ENCODE data around the gene ASCC1.

DNA sequence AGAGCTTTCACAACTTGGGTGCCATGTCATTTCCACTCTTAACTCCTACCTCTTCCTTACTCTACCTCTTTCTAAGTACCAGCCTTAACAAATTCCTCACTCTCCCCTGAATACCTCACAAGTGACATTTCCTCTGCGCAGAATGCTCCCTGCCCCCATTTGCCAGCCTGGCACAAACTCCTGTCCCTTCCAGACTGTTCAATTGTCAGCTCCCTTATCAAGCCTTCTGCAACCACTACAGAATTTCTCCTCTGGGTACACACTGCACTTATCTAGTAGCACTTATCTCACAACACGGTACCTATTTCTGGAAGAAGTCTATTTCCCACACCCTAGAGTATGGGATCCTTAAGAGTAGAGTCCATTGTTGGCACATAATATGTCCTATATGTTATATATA is 39.4 kb downstream of the ASCC1 start:
- TF ChIP-seq, protein P1, sequence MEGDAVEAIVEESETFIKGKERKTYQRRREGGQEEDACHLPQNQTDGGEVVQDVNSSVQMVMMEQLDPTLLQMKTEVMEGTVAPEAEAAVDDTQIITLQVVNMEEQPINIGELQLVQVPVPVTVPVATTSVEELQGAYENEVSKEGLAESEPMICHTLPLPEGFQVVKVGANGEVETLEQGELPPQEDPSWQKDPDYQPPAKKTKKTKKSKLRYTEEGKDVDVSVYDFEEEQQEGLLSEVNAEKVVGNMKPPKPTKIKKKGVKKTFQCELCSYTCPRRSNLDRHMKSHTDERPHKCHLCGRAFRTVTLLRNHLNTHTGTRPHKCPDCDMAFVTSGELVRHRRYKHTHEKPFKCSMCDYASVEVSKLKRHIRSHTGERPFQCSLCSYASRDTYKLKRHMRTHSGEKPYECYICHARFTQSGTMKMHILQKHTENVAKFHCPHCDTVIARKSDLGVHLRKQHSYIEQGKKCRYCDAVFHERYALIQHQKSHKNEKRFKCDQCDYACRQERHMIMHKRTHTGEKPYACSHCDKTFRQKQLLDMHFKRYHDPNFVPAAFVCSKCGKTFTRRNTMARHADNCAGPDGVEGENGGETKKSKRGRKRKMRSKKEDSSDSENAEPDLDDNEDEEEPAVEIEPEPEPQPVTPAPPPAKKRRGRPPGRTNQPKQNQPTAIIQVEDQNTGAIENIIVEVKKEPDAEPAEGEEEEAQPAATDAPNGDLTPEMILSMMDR (IDR thresholded peaks at IDR 0.05; ENCODE audit: insufficient read depth, low read length, poor library complexity, severe bottlenecking) = no peak
- no peak for TF ChIP-seq EZH2phosphoT487 (conservative IDR thresholded peaks at IDR 0.05; ENCODE audit: low read length)

Measured in SU-DHL-6 (cell line).